Adipocyte (in vitro differentiated cells): ENCODE data around the gene FRG1.
"Not testable (repeated sequence)": the region's sequence is repeated elsewhere in the genome, so short reads cannot be mapped to it uniquely, and the experiment has no call there.

Experiments used
- DNase-seq: peaks from one replicate; pipeline ENCODE4 v3.0.0-alpha.2; 2015; ENCODE audit warnings: low read depth
- H3K27me3 ChIP-seq: replicated peaks from 2 replicates; pipeline ENCODE4 v1.7.0; 2013; ENCODE audit warnings: mild to moderate bottlenecking, low read length, moderate library complexity; ENCODE audit not compliant: control insufficient read depth, insufficient read depth
- H3K36me3 ChIP-seq: 2 replicates; pipeline ENCODE4 v1.7.0; 2013; ENCODE audit warnings: low read length, mild to moderate bottlenecking, moderate library complexity; ENCODE audit not compliant: control insufficient read depth, insufficient read depth, severe bottlenecking
- H3K4me1 ChIP-seq: 2 replicates; pipeline ENCODE4 v1.7.0; 2013; ENCODE audit warnings: mild to moderate bottlenecking, low read length, moderate library complexity; ENCODE audit not compliant: control insufficient read depth, insufficient read depth
- H3K4me3 ChIP-seq: 2 replicates; pipeline ENCODE4 v1.7.0; 2013; ENCODE audit warnings: mild to moderate bottlenecking, low read length, moderate library complexity
- H3K9ac ChIP-seq: 2 replicates; pipeline ENCODE4 v1.7.0; 2013; ENCODE audit warnings: mild to moderate bottlenecking, low read length, moderate library complexity
- H3K9me3 ChIP-seq: 2 replicates; pipeline ENCODE4 v1.7.0; 2013; ENCODE audit warnings: mild to moderate bottlenecking, low read length, moderate library complexity; ENCODE audit not compliant: control insufficient read depth

Gene FRG1

DNA sequence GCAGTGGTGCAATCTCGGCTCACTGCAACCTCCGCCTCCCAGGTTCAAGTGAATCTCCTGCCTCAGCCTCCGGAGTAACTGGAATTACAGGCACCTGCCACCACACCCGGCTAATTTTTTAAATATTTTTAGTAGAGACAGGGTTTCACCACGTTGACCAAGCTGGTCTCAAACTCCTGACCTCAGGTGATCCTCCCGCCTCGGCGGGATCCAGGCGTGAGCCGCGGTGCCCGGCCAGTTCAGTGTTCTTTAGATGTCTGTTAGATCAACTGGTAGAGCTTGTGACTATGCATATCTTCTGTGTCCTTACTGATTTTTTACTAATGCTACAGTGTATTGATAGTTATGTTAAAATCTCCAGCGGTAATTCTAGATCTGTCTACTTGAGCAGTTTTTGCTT is 6.2 kb downstream of the FRG1 start:
- not testable (repeated sequence) for H3K4me3 ChIP-seq, H3K27me3 ChIP-seq, H3K9me3 ChIP-seq, H3K36me3 ChIP-seq, H3K9ac ChIP-seq, DNase-seq
- H3K4me1 ChIP-seq, result peaks cover 10% of the 10 kb centered on the region

DNA sequence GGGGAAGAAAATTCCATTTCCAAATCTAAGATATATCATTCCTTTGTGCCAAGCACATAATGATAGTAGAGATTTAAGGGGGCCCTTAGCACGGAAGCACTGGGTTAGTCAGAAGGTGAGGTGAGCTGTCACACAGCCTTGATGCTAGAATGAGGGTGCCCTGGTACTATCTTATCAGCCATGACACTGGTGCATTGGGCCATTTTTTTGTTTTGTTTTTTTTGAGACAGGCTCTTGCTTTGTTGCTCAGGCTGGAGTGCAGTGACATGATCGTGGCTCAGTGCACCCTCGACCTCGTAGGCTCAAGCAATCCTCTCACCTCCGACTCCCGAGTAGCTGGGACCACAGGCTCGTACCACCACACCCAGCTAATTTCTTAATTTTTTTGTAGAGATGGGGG is 7.8 kb downstream of the FRG1 start:
- H3K9ac ChIP-seq, H3K4me1 ChIP-seq, H3K36me3 ChIP-seq, H3K9me3 ChIP-seq, H3K4me3 ChIP-seq, H3K27me3 ChIP-seq, DNase-seq: not testable (repeated sequence)

DNA sequence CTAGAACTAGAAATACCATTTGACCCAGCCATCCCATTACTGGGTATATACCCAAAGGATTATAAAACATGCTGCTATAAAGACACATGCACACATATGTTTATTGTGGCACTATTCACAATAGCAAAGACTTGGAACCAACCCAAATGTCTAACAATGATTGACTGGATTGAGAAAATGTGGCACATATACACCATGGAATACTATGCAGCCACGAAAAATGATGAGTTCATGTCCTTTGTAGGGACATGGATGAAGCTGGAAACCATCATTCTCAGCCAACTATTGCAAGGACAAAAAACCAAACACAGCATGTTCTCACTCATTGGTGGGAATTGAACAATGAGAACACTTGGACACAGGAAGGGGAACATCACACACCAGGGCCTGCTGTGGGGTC is 28.6 kb downstream of the FRG1 start:
- H3K27me3 ChIP-seq, H3K9me3 ChIP-seq, H3K4me3 ChIP-seq, DNase-seq, H3K4me1 ChIP-seq, H3K9ac ChIP-seq, H3K36me3 ChIP-seq: not testable (repeated sequence)

DNA sequence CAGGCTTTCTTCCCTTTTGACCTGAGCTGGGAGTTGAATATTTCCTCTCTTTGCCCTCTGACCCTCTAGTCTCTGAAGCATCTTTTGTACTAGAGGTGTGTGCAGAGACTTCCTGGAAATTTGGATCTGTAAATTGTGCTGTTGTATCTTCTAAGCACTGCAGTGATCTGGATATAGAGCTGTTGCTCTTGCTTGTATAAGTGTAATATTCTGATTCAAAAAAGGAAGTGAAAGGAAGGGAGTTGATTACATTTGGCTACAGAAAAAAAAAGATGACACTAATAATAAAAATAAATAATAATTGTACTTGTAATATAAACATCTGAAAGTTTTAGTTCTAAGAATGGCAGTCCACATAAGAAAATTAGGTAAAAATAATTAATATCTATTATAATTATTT is 33.0 kb downstream of the FRG1 start:
- no peak for DNase-seq
- no peak overlapping the region for H3K4me3 ChIP-seq
- H3K4me1 ChIP-seq, result no peaks in the 10 kb centered on the region
- no peak overlapping the region for H3K9ac ChIP-seq
- no peaks in the 10 kb centered on the region for H3K27me3 ChIP-seq
- H3K9me3 ChIP-seq, result peaks cover 2% of the 10 kb centered on the region
- no peaks in the 10 kb centered on the region for H3K36me3 ChIP-seq

- DNase-seq, result peak; percentile 4
- Histone ChIP-seq H3K36me3 (no peaks in the 10 kb centered on the region), H3K4me3 (no peak overlapping the region)
Measured at GRCh38 chr4:189974056-189974455, 33.4 kb downstream of the FRG1 start.

GRCh38 chr4:189979196-189980047 is 38.8 kb downstream of the FRG1 start:
- no peaks in the 10 kb centered on the region for H3K27me3 ChIP-seq
- DNase-seq, result no peak
- no peaks in the 10 kb centered on the region for H3K9me3 ChIP-seq
- no peaks in the 10 kb centered on the region for H3K36me3 ChIP-seq
- H3K4me3 ChIP-seq, result no peak overlapping the region
- H3K9ac ChIP-seq, result no peak overlapping the region
- no peaks in the 10 kb centered on the region for H3K4me1 ChIP-seq

More at GRCh38 chr4:189974056-189974455, 33.4 kb downstream of the FRG1 start:
- peaks cover 2% of the 10 kb centered on the region for H3K9me3 ChIP-seq
- no peak overlapping the region for H3K9ac ChIP-seq
- no peaks in the 10 kb centered on the region for H3K27me3 ChIP-seq
- H3K4me1 ChIP-seq, result no peaks in the 10 kb centered on the region

DNA sequence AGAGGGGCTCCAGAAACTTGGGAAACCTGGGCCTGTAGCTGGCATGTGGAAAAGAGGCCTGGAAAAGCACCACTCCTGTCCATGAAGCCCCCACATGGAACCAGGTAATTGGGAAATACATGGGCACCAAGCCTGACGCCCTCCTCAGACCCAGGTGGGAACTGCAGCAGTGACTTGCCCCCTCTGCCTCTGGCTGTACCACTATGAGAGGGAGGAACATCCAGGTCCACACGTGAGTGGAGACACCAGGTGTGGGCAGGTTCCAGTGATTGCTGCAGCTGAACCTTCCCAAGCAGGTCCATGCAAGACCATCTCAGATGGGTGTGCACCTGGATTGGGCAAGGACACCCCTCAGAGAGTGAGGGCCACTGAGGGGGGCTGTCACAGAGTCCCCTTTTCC is 39.6 kb downstream of the FRG1 start:
- DNase-seq, H3K9ac ChIP-seq, H3K36me3 ChIP-seq, H3K4me3 ChIP-seq, H3K9me3 ChIP-seq, H3K27me3 ChIP-seq, H3K4me1 ChIP-seq: not testable (repeated sequence)

DNA sequence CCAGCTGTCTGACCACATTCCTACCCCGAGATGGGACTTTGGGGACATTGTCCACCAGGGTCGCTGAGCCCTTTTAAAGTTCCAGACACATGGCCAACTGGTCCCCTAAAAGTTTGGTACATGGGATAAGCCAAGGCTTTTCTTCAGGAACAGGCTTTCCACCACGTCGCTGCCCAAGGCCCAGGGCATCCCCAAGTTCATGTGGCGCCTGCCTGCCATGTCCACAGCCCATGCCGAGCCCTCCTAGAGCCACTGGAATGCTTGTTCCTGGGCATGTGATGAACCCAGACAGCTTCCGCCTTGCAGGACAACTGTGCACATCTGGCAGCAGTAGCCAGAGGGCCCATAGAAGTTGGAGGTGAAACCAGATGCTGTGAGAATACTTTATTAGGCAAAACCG is 41.3 kb downstream of the FRG1 start:
- no peaks in the 10 kb centered on the region for H3K4me1 ChIP-seq
- no peaks in the 10 kb centered on the region for H3K27me3 ChIP-seq
- H3K36me3 ChIP-seq, result no peaks in the 10 kb centered on the region
- no peak overlapping the region for H3K9ac ChIP-seq
- DNase-seq, result no peak
- no peak overlapping the region for H3K4me3 ChIP-seq
- H3K9me3 ChIP-seq, result no peaks in the 10 kb centered on the region

GRCh38 chr4:189983916-189984526 is 43.3 kb downstream of the FRG1 start:
- not testable (repeated sequence) for DNase-seq

GRCh38 chr4:189984661-189985060 is 44.0 kb downstream of the FRG1 start:
- not testable (repeated sequence) for H3K36me3 ChIP-seq, H3K9me3 ChIP-seq, H3K4me1 ChIP-seq, H3K4me3 ChIP-seq, H3K9ac ChIP-seq, H3K27me3 ChIP-seq, DNase-seq

More at GRCh38 chr4:189983916-189984526, 43.3 kb downstream of the FRG1 start:
- not testable (repeated sequence) for H3K9me3 ChIP-seq, H3K9ac ChIP-seq, H3K27me3 ChIP-seq, H3K4me3 ChIP-seq, H3K36me3 ChIP-seq, H3K4me1 ChIP-seq

DNA sequence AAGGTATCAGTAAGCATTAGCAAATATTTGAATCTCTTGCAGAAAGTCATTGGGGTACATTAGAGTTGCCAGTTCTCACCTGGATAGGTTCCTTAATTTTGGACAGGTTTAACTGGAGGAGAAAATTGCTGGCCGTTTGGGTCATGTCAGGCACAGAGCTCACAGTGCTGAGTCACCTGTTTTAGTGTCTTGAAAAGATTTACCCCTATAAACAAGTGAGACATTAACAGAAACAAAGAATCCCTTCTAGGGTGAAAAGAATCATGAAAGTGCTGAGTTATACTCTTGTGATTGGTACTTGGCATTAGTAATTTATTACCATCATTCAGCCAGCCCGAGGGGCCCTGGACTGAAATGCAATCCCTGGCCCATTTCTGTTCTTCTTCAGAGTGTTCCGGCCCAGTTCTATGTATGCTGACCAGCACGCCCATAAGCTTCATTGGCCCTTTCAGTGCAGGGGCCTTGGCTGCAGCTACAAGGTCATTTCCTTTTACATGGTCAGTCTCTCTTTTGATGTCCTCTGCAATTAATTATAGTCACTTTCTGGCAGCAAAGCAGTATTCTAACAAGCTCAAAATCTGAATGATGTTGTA is 45.1 kb downstream of the FRG1 start:
- not testable (repeated sequence) for H3K9ac ChIP-seq, H3K36me3 ChIP-seq, DNase-seq, H3K9me3 ChIP-seq, H3K4me3 ChIP-seq, H3K4me1 ChIP-seq, H3K27me3 ChIP-seq
